OCI-LY3 (cell line): ENCODE results near the gene UQCC5.

Source experiments
- H2AFZ ChIP-seq: fragments of 200-600, 300-600 bp; shearing (Covaris generic); 2 replicates; pipeline ENCODE4 v1.6.0; 2014; ENCODE audit warnings: antibody characterized with exemption, low read depth, low read length
- H3K27ac ChIP-seq: fragments of 200-600, 300-600 bp; sonication (generic); 2 replicates; pipeline ENCODE4 v1.5.1; 2014; ENCODE audit warnings: mild to moderate bottlenecking, low read length, moderate library complexity, mixed read lengths
- H3K27me3 ChIP-seq: fragments of 200-600, 300-600 bp; sonication (generic); 2 replicates; pipeline ENCODE4 v1.6.1; 2014; ENCODE audit warnings: low read depth, low read length, mixed read lengths
- H3K36me3 ChIP-seq: fragments of 200-600, 300-600 bp; sonication (generic); replicated peaks from 2 replicates; pipeline ENCODE3; 2014; ENCODE audit warnings: low read depth, low read length, mixed read lengths
- H3K4me1 ChIP-seq: fragments of 300-600, 200-600 bp; sonication (generic); 2 replicates; pipeline ENCODE4 v1.6.1; 2014; ENCODE audit warnings: low read length, mixed read lengths
- H3K4me2 ChIP-seq: fragments of 200-600, 300-600 bp; sonication (generic); 2 replicates; pipeline ENCODE4 v1.6.1; 2014; ENCODE audit warnings: low read length, mixed read lengths
- H3K4me3 ChIP-seq: fragments of 300-600, 200-600 bp; sonication (generic); 2 replicates; pipeline ENCODE4 v1.5.1; 2014; ENCODE audit warnings: antibody characterized with exemption, mild to moderate bottlenecking, low read length, moderate library complexity
- H3K79me2 ChIP-seq: fragments of 300-600, 200-600 bp; shearing (Covaris generic); 2 replicates; pipeline ENCODE4 v1.6.1; 2014; ENCODE audit warnings: mild to moderate bottlenecking, low read length, mixed read lengths
- H3K9ac ChIP-seq: fragments of 300-600, 200-600 bp; shearing (Covaris generic); 2 replicates; pipeline ENCODE4 v1.6.0; 2014; ENCODE audit warnings: mild to moderate bottlenecking, low read length, moderate library complexity
- H3K9me3 ChIP-seq: fragments of 200-600, 300-600 bp; shearing (Covaris generic); 2 replicates; pipeline ENCODE4 v1.6.1; 2014; ENCODE audit warnings: low read length, mixed read lengths; ENCODE audit not compliant: insufficient read depth
- H4K20me1 ChIP-seq: fragments of 200-600, 300-600 bp; sonication (generic); 2 replicates; pipeline ENCODE4 v1.6.1; 2016; ENCODE audit warnings: low read length, mixed read lengths; ENCODE audit not compliant: insufficient read depth
- EZH2phosphoT487 ChIP-seq: fragments of 200-600 bp; shearing (Covaris generic); IDR thresholded peaks from 2 replicates; pipeline ENCODE4 v1.6.1; 2018; ENCODE audit warnings: antibody characterized with exemption, mixed run types, low read depth
- TF ChIP-seq, protein P1 (sequence below): fragments of 200-600, 300-600 bp; sonication (generic); IDR thresholded peaks from 2 replicates; pipeline ENCODE4 v1.5.1; 2014; ENCODE audit warnings: antibody characterized with exemption, low read length, low read depth

UQCC5 gene

DNA sequence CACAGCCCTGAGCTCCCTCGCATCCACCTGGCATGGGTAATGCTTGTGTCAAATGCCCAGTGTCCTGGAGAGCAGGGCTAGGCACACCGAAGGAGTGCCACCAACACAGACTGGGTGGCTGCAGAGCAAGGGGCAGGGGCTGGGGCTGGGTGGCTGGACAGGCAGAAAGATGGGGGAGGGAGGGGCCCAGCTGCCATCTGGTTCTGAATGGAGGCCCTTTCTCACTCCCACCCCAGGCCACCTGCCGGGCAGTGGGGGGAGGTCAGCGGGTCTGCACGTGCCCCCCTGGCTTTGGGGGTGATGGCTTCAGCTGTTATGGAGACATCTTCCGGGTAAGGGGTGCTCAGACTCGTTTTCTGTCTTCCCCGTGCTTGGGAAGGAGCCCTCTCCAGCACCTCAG, 24.3 kb upstream of the UQCC5 start:
- H4K20me1 ChIP-seq: no peaks in the 10 kb centered on the region
- no peaks in the 10 kb centered on the region for H3K4me1 ChIP-seq
- no peak overlapping the region for H2AFZ ChIP-seq
- H3K9ac ChIP-seq: no peak overlapping the region
- H3K4me2 ChIP-seq: no peak overlapping the region
- TF ChIP-seq, protein P1, sequence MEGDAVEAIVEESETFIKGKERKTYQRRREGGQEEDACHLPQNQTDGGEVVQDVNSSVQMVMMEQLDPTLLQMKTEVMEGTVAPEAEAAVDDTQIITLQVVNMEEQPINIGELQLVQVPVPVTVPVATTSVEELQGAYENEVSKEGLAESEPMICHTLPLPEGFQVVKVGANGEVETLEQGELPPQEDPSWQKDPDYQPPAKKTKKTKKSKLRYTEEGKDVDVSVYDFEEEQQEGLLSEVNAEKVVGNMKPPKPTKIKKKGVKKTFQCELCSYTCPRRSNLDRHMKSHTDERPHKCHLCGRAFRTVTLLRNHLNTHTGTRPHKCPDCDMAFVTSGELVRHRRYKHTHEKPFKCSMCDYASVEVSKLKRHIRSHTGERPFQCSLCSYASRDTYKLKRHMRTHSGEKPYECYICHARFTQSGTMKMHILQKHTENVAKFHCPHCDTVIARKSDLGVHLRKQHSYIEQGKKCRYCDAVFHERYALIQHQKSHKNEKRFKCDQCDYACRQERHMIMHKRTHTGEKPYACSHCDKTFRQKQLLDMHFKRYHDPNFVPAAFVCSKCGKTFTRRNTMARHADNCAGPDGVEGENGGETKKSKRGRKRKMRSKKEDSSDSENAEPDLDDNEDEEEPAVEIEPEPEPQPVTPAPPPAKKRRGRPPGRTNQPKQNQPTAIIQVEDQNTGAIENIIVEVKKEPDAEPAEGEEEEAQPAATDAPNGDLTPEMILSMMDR: no peak
- TF ChIP-seq EZH2phosphoT487: no peak
- peaks cover 8% of the 10 kb centered on the region; the same call in 1 of the 2 replicates for H3K27me3 ChIP-seq
- no peaks in the 10 kb centered on the region for H3K36me3 ChIP-seq
- no peak overlapping the region for H3K4me3 ChIP-seq
- no peaks in the 10 kb centered on the region for H3K9me3 ChIP-seq
- H3K79me2 ChIP-seq: no peaks in the 10 kb centered on the region
- H3K27ac ChIP-seq: no peak overlapping the region

DNA sequence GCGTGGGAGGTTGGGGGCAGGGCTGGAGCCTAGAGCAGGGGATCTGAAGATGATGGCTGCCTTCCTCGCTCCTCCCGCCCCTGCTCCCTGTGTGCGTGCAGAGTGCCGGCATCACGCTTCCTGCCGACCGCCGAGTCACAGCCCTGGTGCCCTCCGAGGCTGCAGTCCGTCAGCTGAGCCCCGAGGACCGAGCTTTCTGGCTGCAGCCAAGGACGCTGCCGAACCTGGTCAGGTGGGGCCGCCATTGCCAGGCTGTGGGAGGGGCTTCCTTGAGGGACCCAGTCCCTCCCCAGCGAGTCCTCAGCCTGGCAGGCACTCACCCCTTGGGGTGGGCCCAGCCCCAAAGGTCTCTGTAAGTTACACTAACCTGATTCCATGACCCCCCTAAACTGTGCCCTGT, 23.7 kb upstream of the UQCC5 start:
- Histone ChIP-seq H4K20me1 (no peaks in the 10 kb centered on the region), H3K4me1 (no peaks in the 10 kb centered on the region), H3K36me3 (no peaks in the 10 kb centered on the region), H3K27ac (no peak overlapping the region), H3K9ac (no peak overlapping the region), H3K9me3 (no peaks in the 10 kb centered on the region), H3K4me2 (no peak overlapping the region), H3K27me3 (peaks cover 8% of the 10 kb centered on the region; the same call in 1 of the 2 replicates), H3K79me2 (no peaks in the 10 kb centered on the region), H3K4me3 (no peak overlapping the region), H2AFZ (no peak overlapping the region)
- TF ChIP-seq EZH2phosphoT487: no peak

DNA sequence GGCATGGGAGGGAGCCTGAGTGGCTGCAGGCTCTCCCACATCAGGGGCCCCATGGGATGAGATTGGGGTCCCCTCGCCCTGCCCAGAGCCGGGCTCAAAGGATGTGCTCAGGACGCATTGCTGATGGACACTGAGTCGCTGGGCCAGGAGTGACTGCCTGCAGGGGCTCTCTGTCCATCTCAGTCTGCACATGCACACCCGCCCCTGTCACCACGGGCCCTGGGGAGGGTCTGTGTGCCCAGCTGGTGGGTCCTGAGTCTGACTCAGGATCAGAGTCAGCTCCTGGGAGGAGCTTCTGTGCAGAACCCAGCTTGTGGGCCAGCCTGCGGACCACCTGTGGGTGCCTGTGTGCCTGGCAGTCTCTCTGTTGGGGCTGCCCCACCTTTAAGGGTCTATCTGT, 23.1 kb upstream of the UQCC5 start:
- Histone ChIP-seq H3K36me3 (no peaks in the 10 kb centered on the region), H3K9ac (no peak overlapping the region), H3K9me3 (no peaks in the 10 kb centered on the region), H3K27me3 (peaks cover 8% of the 10 kb centered on the region; the same call in 1 of the 2 replicates), H3K4me3 (no peak overlapping the region), H4K20me1 (no peaks in the 10 kb centered on the region), H3K27ac (no peak overlapping the region), H3K4me1 (no peaks in the 10 kb centered on the region), H2AFZ (no peak overlapping the region), H3K79me2 (no peaks in the 10 kb centered on the region), H3K4me2 (no peak overlapping the region)
- no peak for TF ChIP-seq EZH2phosphoT487
- TF ChIP-seq, protein P1: no peak

DNA sequence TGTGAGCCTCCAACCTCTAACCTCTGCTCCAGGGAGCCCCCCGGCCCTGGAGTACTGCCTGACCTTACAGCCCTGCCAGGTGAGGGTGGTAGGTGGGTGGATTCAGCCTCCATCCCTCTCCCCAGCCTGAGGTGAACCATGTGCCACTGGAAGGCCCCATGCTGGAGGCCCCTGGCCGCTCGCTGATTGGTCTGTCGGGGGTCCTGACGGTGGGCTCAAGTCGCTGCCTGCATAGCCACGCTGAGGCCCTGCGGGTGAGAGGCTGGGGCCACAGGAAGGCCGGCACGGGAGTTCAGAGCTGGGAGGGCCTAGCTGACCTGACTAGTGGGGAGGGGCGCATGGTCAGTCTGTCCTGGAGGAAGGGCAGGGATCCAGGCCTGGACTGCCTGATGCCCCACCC, 21.8 kb upstream of the UQCC5 start:
- no peak overlapping the region for H3K27ac ChIP-seq
- H3K36me3 ChIP-seq: no peaks in the 10 kb centered on the region
- H3K4me1 ChIP-seq: no peaks in the 10 kb centered on the region
- H3K4me2 ChIP-seq: no peak overlapping the region
- no peak for TF ChIP-seq EZH2phosphoT487
- TF ChIP-seq, protein P1: no peak
- H4K20me1 ChIP-seq: no peaks in the 10 kb centered on the region
- H3K79me2 ChIP-seq: no peaks in the 10 kb centered on the region
- H3K27me3 ChIP-seq: peaks cover 2% of the 10 kb centered on the region; the same call in 1 of the 2 replicates
- H2AFZ ChIP-seq: no peak overlapping the region
- H3K4me3 ChIP-seq: no peak overlapping the region
- H3K9me3 ChIP-seq: no peaks in the 10 kb centered on the region
- H3K9ac ChIP-seq: no peak overlapping the region

DNA sequence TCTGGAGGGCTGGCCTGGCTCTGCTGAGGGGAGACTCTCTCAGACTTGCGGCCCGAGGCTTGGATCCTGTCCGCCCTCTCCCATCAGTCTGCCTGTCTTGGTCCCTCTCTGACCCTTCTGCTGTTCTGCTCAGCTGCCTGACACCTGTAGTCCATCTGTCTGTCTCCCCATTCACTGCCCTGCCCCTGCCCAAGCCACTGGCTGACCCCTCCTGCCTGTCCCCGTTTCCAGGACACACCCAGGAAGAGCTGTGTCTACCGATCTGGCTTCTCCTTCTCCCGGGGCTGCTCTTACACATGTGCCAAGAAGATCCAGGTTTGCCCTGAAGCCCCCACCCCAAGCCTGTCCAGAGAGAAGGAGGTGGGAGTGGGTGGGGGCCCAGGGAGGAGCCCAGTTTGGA, 21.2 kb upstream of the UQCC5 start:
- TF ChIP-seq EZH2phosphoT487: no peak
- Histone ChIP-seq H3K79me2 (no peaks in the 10 kb centered on the region), H3K27ac (no peak overlapping the region), H3K27me3 (no peaks in the 10 kb centered on the region), H4K20me1 (no peaks in the 10 kb centered on the region), H2AFZ (no peak overlapping the region), H3K4me3 (no peak overlapping the region), H3K9ac (no peak overlapping the region), H3K36me3 (no peaks in the 10 kb centered on the region), H3K4me1 (no peaks in the 10 kb centered on the region), H3K9me3 (no peaks in the 10 kb centered on the region), H3K4me2 (no peak overlapping the region)
